ENCODE measurements around the gene CENPF. TPM values are rescaled to one million over a fixed set of nuclear protein-coding genes. Genes with fewer than 3 reads are reported as not detected.
"Not testable (repeated sequence)": the region's sequence is repeated elsewhere in the genome, so short reads cannot be mapped to it uniquely, and the experiment has no call there.

The CENPF gene
- total RNA-seq, 1 donor: 30.7 TPM

- H3K4me3 ChIP-seq (ENCODE audit: low read depth, low read length): peak overlapping the region; percentile 88
- DNase-seq (ENCODE audit: low read depth): no peak
- no peak for TF ChIP-seq CTCF (IDR thresholded peaks at IDR 0.05; ENCODE audit: insufficient read depth, low read depth, low read length)
Measured at GRCh38 chr1:214604523-214604922, 1.5 kb downstream of the CENPF start.

DNA sequence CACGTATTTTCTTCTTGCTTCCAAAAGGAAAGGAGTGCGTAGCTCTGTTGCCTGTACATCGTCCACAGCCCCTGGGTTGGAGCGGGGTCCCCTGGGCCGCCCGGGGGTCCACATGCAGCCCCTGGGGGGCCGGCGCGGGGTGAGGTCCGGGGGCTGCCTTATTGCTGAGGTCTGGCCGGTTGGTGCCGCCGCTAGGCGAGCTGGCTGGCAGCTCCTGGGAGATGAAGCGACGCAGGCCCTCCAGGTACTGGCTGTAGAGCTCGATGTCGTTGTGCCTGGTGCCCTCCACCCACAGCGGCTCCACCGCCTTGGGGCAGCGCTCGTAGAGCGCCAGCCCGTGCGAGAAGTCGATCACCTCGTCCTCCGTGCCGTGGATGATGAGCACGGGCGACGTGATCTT is 2.5 kb downstream of the CENPF start:
- H3K4me3 ChIP-seq (ENCODE audit: low read depth, low read length); DNase-seq (ENCODE audit: low read depth): not testable (repeated sequence)

GRCh38 chr1:214605933-214606925 is 3.2 kb downstream of the CENPF start:
- DNase-seq (ENCODE audit: low read depth); H3K4me3 ChIP-seq (ENCODE audit: low read depth, low read length): not testable (repeated sequence)

GRCh38 chr1:214607492-214608215 is 4.7 kb downstream of the CENPF start:
- not testable (repeated sequence) for DNase-seq (ENCODE audit: low read depth); H3K4me3 ChIP-seq (ENCODE audit: low read depth, low read length)

DNA sequence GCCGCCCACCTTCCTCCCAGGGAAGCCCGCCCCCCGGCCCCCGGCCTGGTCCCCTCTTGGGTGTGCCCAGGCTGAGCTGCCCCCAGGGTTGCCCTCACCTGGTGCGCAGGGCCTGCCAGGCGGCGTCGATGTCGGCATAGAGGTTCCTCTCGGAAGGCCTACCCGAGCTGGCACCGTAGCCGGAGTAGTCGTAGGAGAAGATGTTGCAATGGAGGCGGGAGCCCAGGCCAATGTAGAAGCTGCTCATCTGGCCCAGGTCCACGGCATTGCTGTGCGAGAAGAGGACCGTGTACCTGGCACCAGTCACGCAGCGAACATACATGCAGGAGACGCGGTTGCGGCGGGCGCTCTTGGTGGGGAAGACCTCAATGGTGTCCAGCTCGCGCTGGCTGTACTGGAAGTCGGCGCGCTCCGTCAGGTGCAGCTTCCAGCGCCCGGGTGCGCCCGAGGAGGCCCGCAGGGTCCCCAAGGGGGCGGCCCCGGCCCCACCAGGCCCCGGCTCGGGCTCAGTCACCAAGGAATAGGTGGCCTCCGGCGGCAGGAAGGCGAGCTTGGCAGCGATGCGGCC is 5.3 kb downstream of the CENPF start:
- H3K4me3 ChIP-seq (ENCODE audit: low read depth, low read length); DNase-seq (ENCODE audit: low read depth): not testable (repeated sequence)

DNA sequence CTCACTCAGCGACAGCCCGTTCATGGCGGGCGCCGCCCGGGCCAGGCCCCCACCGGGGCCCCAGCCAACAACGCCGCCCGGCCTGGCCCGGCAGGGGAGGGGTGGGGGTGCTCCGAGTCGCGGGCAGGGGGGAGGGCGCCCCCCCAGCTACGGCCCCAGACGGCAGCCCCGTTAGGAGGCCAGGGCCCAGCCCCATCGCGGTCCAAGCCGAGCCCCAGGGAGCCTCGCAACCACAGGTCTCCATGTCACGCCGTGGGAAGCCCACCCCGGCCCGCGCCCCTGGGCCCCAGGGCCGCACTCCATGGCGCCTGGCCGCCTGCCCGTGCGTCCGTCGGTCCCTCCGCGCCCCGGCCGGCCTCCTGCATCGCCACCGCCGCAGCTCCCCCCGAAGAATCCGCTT is 5.8 kb downstream of the CENPF start:
- not testable (repeated sequence) for DNase-seq (ENCODE audit: low read depth)

DNA sequence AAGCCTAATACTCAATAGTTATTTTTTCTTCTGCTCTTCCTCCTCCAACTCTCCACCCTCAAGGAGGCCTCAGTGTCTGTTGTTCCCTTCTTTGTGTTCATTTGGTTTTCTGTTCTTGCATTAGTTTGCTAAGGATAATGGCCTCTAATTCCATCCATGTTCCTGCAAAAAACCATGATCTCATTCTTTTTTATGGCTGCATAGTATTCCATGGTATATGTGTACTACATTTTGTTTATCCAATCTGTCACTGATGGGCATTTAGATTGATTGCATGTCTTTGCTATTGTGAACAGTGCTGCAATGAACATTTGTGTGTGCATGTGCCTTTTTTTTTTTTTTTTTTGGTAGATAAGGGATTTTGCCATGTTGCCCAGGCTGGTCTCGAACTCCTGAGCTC is 6.7 kb downstream of the CENPF start:
- no peak for TF ChIP-seq CTCF (IDR thresholded peaks at IDR 0.05; ENCODE audit: insufficient read depth, low read depth, low read length)
- no peak overlapping the region for H3K4me3 ChIP-seq (ENCODE audit: low read depth, low read length)
- DNase-seq (ENCODE audit: low read depth): no peak

More for the DNA sequence above, 5.8 kb downstream of the CENPF start:
- not testable (repeated sequence) for H3K4me3 ChIP-seq (ENCODE audit: low read depth, low read length)

GRCh38 chr1:214610136-214610535 is 7.1 kb downstream of the CENPF start:
- H3K4me3 ChIP-seq (ENCODE audit: low read depth, low read length); DNase-seq (ENCODE audit: low read depth): not testable (repeated sequence)

GRCh38 chr1:214615109-214615508 is 12.1 kb downstream of the CENPF start:
- TF ChIP-seq CTCF (IDR thresholded peaks at IDR 0.05; ENCODE audit: insufficient read depth, low read depth, low read length): no peak
- no peak overlapping the region for H3K4me3 ChIP-seq (ENCODE audit: low read depth, low read length)
- no peak for DNase-seq (ENCODE audit: low read depth)

DNA sequence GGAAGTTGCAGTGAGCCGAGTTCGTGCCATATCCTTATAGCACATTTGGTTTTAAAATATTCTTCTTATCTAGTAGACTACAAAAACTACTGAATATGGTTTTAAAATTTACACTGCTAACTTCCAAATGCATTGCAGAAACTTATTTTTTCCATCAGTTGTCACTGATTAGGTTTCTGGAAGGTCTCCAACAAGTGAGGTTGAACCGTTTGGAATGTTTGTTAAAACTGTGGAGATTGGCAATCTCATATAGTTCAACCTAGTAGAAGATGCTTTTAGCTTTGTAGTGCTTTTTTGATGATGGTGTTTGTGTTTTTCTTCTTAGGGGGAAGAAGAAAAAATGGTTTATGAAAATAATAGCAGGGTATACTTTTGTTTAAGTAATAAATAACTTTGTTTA is 12.9 kb downstream of the CENPF start:
- no peak for TF ChIP-seq CTCF (IDR thresholded peaks at IDR 0.05; ENCODE audit: insufficient read depth, low read depth, low read length)
- DNase-seq (ENCODE audit: low read depth): peak; percentile 63
- H3K4me3 ChIP-seq (ENCODE audit: low read depth, low read length): no peak overlapping the region
